Measurements from ENCODE around the gene ARFGEF3. TPM values are rescaled to one million over a fixed set of nuclear protein-coding genes. Genes with fewer than 3 reads are reported as not detected.

Gene ARFGEF3
- total RNA-seq, 1 donor from 2014 or later = 0.47 TPM

DNA sequence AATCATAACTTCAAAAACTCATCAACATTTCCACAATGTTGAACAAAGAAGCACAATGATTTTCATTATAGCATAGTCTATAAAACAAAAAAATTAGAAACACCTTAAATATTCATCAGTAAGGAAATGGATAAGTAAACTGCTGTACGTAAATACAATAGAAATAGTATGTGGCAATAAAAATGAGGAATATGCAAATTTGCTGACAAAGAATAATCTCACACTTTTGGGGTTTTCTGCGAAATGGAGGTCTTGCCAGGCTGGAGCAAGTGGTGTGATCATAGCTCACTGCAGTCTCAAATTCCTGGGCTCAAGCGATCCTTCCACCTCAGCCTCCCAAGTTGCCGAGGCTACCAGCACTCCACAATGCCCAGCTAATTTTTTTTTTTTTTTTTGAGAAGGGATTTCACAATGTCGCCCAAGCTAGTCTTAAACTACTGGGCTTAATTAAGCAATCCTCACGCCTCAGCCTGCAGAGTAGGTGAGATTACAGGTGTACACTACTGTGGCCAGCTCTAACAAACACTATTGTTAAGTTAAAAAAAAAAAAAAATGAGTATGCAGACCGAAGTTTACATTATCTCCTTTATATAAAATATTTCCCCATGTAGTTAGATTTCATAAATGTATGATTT lies 157.1 kb downstream of the ARFGEF3 start:
- no peak for DNase-seq
- H3K36me3 Mint-ChIP-seq (ENCODE audit: low read depth) = no peaks in the 10 kb centered on the region

GRCh38 chr6:138321934-138322333 lies 160.2 kb downstream of the ARFGEF3 start:
- intact Hi-C loops (cut with micrococcal nuclease) = no loop called here
- Mint-ChIP-seq H3K4me1 (no peaks in the 10 kb centered on the region), H3K9me3 (peaks cover 6% of the 10 kb centered on the region), H3K36me3 (ENCODE audit: low read depth) (no peaks in the 10 kb centered on the region), H3K4me3 (no peak overlapping the region), H3K27ac (no peak overlapping the region), H3K27me3 (peaks cover 2% of the 10 kb centered on the region)
- no peak for DNase-seq

More for the DNA sequence above, 157.1 kb downstream of the ARFGEF3 start:
- peaks cover 6% of the 10 kb centered on the region for H3K27me3 Mint-ChIP-seq
- no peak overlapping the region for H3K4me3 Mint-ChIP-seq
- peaks cover 6% of the 10 kb centered on the region for H3K9me3 Mint-ChIP-seq
- no peaks in the 10 kb centered on the region for H3K4me1 Mint-ChIP-seq
- intact Hi-C loops (cut with micrococcal nuclease) = no loop called here
- H3K27ac Mint-ChIP-seq = no peak overlapping the region

DNA sequence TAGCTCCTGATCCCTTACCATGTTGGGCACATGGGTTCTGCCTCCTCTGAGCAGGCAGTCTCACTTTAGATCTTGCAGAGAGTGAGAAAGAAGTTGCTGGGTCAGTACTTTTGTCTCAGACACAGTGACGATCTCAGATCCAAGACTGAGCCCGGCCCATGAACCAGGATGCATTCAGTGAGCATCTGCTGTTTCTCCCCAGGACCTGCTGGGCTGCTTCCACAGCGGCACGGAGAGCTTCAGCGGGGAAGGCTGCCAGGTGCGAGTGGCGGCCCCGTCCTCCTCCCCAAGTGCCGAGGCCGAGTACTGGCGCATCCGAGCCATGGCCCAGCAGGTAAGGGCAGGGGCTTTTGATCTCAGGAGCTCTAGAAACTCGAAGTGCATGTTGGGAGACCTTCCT lies 162.1 kb downstream of the ARFGEF3 start:
- DNase-seq = no peak
- Mint-ChIP-seq H3K4me1 (no peaks in the 10 kb centered on the region), H3K4me3 (no peak overlapping the region), H3K36me3 (ENCODE audit: low read depth) (no peaks in the 10 kb centered on the region), H3K9me3 (peaks cover 6% of the 10 kb centered on the region), H3K27me3 (no peaks in the 10 kb centered on the region), H3K27ac (no peak overlapping the region)
- intact Hi-C loops (cut with micrococcal nuclease) = no loop called here

- intact Hi-C loops (cut with micrococcal nuclease) = no loop called here
- H3K9me3 Mint-ChIP-seq = no peaks in the 10 kb centered on the region
- H3K36me3 Mint-ChIP-seq (ENCODE audit: low read depth) = no peaks in the 10 kb centered on the region
- no peaks in the 10 kb centered on the region for H3K4me1 Mint-ChIP-seq
- H3K27ac Mint-ChIP-seq = no peak overlapping the region
- no peak for DNase-seq
- peaks cover 6% of the 10 kb centered on the region for H3K27me3 Mint-ChIP-seq
- no peak overlapping the region for H3K4me3 Mint-ChIP-seq
Observed at GRCh38 chr6:138328210-138328609, 166.5 kb downstream of the ARFGEF3 start.

DNA sequence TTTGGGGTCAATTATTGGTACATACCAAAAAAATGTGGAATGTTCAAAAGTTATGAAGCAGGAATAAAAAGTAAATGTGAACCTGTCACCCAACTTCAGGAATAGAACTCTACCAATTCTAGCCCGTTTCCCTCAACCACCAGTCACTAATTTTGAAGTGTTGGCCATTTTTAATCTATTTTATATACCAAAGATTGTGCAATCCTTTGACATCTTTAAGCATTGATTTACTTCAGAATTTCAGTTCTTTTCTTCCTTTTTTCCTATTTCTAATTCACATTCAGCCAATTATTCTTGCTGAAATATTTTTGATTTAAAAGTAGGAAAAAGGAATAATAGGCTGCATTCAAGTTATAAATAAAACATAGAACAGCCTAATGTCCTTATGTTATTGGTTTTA lies 169.0 kb downstream of the ARFGEF3 start:
- Mint-ChIP-seq H3K9me3 (no peaks in the 10 kb centered on the region), H3K36me3 (ENCODE audit: low read depth) (no peaks in the 10 kb centered on the region), H3K4me3 (no peak overlapping the region), H3K27me3 (peaks cover 6% of the 10 kb centered on the region), H3K27ac (no peak overlapping the region), H3K4me1 (no peaks in the 10 kb centered on the region)
- intact Hi-C loops (cut with micrococcal nuclease) = no loop called here
- DNase-seq = no peak

GRCh38 chr6:138331444-138331843 lies 169.7 kb downstream of the ARFGEF3 start:
- Mint-ChIP-seq H3K4me1 (no peaks in the 10 kb centered on the region), H3K4me3 (no peak overlapping the region), H3K27ac (no peak overlapping the region), H3K36me3 (ENCODE audit: low read depth) (no peaks in the 10 kb centered on the region), H3K9me3 (no peaks in the 10 kb centered on the region), H3K27me3 (peaks cover 6% of the 10 kb centered on the region)
- DNase-seq = no peak
- intact Hi-C loops (cut with micrococcal nuclease) = no loop called here

DNA sequence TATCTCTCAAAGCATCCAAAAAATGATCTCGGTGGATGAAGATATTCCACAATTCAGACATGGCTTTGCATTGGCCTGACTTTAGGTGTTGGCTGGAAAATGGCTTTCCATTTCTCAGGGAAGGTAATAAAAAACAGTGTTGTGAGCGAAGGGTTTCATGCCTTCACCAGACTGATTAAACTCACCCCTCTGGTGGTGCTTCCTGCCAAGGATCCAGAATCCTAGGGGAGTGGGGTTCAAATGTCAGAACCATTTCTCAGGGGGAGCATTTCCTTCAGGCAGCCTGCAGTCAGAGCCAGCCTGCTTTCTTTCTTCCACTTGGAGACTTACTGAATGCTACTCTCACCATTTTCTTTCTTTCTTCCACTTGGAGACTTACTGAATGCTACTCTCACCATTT lies 170.2 kb downstream of the ARFGEF3 start:
- H3K36me3 Mint-ChIP-seq (ENCODE audit: low read depth) = no peaks in the 10 kb centered on the region
- DNase-seq = no peak
- H3K4me1 Mint-ChIP-seq = no peaks in the 10 kb centered on the region
- H3K27ac Mint-ChIP-seq = no peak overlapping the region
- intact Hi-C loops (cut with micrococcal nuclease) = no loop called here
- H3K4me3 Mint-ChIP-seq = no peak overlapping the region
- H3K9me3 Mint-ChIP-seq = no peaks in the 10 kb centered on the region
- H3K27me3 Mint-ChIP-seq = peaks cover 6% of the 10 kb centered on the region

GRCh38 chr6:138334000-138334399 lies 172.3 kb downstream of the ARFGEF3 start:
- no peak overlapping the region for H3K27ac Mint-ChIP-seq
- no peaks in the 10 kb centered on the region for H3K4me1 Mint-ChIP-seq
- DNase-seq = no peak
- H3K4me3 Mint-ChIP-seq = no peak overlapping the region
- no peaks in the 10 kb centered on the region for H3K36me3 Mint-ChIP-seq (ENCODE audit: low read depth)
- no peaks in the 10 kb centered on the region for H3K9me3 Mint-ChIP-seq
- H3K27me3 Mint-ChIP-seq = peaks cover 8% of the 10 kb centered on the region
- intact Hi-C loops (cut with micrococcal nuclease) = no loop called here

DNA sequence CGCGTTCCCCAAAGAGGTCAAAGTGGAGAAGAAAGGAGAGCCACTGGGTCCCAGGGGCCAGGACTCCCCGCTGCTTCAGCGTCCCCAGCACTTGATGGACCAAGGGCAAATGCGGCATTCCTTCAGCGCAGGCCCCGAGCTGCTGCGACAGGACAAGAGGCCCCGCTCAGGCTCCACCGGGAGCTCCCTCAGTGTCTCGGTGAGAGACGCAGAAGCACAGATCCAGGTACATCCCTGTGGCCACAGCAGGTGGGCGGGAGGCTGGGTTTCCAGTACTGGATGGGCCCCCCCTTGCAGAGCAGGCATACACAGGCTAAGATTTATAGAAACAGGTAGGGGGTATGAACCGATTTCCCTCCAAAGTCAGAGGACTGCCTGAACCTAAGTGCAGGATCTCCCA lies 173.2 kb downstream of the ARFGEF3 start:
- H3K27ac Mint-ChIP-seq = no peak overlapping the region
- H3K4me1 Mint-ChIP-seq = no peaks in the 10 kb centered on the region
- H3K27me3 Mint-ChIP-seq = peaks cover 11% of the 10 kb centered on the region
- no peak overlapping the region for H3K4me3 Mint-ChIP-seq
- no peaks in the 10 kb centered on the region for H3K36me3 Mint-ChIP-seq (ENCODE audit: low read depth)
- no peaks in the 10 kb centered on the region for H3K9me3 Mint-ChIP-seq
- intact Hi-C loops (cut with micrococcal nuclease) = no loop called here
- no peak for DNase-seq

- no peak for DNase-seq
- Mint-ChIP-seq H3K4me1 (no peaks in the 10 kb centered on the region), H3K4me3 (no peak overlapping the region), H3K27ac (no peak overlapping the region), H3K9me3 (no peaks in the 10 kb centered on the region), H3K36me3 (ENCODE audit: low read depth) (no peaks in the 10 kb centered on the region), H3K27me3 (peaks cover 17% of the 10 kb centered on the region)
- intact Hi-C loops (cut with micrococcal nuclease) = no loop called here
Observed at GRCh38 chr6:138336221-138336620, 174.5 kb downstream of the ARFGEF3 start.

DNA sequence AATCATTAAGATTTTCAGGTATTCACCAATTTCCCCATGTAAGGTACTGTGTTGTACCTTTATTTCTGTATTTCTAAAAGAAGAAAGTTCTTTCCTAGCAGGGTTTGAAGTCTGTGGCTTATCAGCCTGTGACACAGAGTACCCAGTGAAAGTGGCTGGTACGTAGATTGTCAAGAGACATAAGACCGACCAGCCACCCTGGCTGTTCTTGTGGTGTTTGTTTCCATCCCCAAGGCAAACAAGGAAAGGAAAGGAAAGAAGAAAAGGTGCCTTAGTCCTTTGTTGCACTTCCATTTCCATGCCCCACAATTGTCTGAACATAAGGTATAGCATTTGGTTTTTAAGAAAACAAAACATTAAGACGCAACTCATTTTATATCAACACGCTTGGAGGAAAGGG lies 175.3 kb downstream of the ARFGEF3 start:
- intact Hi-C loops (cut with micrococcal nuclease) = no loop called here
- Mint-ChIP-seq H3K27ac (no peak overlapping the region), H3K4me3 (no peak overlapping the region), H3K4me1 (no peaks in the 10 kb centered on the region), H3K9me3 (no peaks in the 10 kb centered on the region), H3K36me3 (ENCODE audit: low read depth) (no peaks in the 10 kb centered on the region), H3K27me3 (peaks cover 16% of the 10 kb centered on the region)
- peak; percentile 21 for DNase-seq

DNA sequence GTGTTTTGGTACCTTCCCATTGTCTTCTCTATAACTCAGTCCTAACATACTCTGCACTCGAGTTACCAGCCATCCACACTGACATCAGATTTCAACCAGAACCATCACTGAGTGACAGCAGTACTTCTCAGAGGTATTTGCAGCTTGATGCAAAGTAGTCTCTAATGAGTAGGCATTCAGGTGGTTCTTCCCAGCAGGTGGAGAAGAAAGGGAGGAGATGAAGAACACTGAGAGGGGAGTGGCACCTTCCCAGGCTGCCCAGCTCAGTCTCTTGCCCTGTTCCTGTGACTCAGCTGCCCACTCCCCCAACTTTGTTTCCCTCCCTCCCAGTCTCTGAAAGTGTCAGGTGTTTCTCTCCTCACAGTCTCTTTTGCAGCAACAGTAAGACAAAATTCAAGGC lies 177.3 kb downstream of the ARFGEF3 start:
- intact Hi-C loops (cut with micrococcal nuclease) = no loop called here
- Mint-ChIP-seq H3K4me3 (no peak overlapping the region), H3K36me3 (ENCODE audit: low read depth) (no peaks in the 10 kb centered on the region), H3K27ac (no peak overlapping the region), H3K27me3 (peaks cover 23% of the 10 kb centered on the region), H3K4me1 (no peaks in the 10 kb centered on the region), H3K9me3 (no peaks in the 10 kb centered on the region)
- no peak for DNase-seq

DNA sequence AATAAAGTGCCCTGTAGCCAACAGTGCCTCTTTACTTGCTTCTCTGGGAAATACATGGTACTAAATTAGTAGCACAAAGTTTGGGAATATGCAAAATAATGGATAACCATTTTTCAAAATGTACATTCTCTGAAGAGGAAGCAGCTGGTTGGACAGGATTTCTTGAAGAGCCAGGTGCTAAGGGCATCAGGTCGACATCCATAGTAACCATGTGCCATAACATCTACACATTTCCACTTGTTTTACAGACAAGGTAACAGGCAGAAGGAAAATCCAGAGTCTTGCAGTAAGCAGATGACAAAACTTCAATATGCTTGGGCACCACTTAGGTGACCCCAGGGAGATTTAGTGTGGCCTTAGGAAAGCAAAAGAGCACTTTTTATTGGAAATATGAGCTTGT lies 179.4 kb downstream of the ARFGEF3 start:
- no peak for DNase-seq
- H3K27me3 Mint-ChIP-seq = peaks cover 26% of the 10 kb centered on the region
- no peaks in the 10 kb centered on the region for H3K9me3 Mint-ChIP-seq
- no peak overlapping the region for H3K27ac Mint-ChIP-seq
- no peak overlapping the region for H3K4me3 Mint-ChIP-seq
- intact Hi-C loops (cut with micrococcal nuclease) = no loop called here
- H3K4me1 Mint-ChIP-seq = no peaks in the 10 kb centered on the region
- no peaks in the 10 kb centered on the region for H3K36me3 Mint-ChIP-seq (ENCODE audit: low read depth)

DNA sequence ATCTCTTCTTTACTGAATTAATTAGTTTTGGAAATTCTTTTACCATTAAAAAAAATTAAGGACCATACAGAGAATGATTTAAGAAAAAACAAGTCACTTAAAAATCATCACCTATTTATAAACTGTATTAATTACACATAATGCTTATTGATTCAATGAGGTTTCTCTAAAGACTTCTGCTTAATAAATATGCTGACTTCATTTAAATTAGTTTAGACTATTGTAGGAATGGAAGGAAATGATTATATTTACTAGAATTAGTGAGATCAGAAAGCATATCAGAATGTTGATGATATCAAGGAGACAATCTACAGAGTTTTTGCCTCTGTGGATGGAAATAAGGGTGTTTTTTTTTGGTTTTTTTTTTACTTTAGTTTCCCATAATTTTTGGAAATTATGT lies 181.4 kb downstream of the ARFGEF3 start:
- intact Hi-C loops (cut with micrococcal nuclease) = no loop called here
- Mint-ChIP-seq H3K27me3 (peaks cover 31% of the 10 kb centered on the region), H3K4me1 (no peaks in the 10 kb centered on the region), H3K4me3 (no peak overlapping the region), H3K9me3 (no peaks in the 10 kb centered on the region), H3K27ac (no peak overlapping the region), H3K36me3 (ENCODE audit: low read depth) (no peaks in the 10 kb centered on the region)
- no peak for DNase-seq

DNA sequence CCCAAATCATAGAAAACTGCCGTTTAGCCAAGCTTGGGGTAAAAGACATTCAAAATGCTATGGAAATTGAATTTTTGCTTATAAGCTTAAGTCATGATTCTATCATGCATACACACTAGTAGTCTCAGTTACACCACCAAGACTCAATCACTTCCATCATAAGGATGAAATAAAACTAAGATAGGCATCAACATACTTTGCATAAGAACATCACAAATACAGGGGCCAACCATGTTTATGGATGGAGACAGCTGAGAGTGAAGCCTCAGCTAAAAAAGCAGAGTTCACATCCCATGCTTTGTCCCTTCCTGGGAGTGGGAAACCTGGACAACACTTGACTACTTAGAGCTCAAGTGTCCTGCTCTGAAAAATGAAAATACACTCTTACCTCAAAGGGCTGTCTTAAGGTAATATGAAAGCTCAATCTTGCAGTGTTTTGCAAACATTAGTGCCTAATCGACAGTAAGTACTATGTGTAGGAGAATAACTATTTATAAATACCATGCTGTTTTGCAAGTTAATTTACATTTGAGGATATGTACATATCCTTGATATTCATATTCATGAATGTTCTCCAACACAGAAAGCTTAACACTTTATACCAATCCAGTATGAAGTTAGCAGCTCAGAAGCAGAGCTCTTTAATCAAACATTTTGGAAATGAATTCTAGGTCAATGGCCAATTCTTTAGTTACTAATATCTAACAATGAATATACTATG lies 184.0 kb downstream of the ARFGEF3 start:
- no peak overlapping the region for H3K4me3 Mint-ChIP-seq
- no peak for DNase-seq
- H3K4me1 Mint-ChIP-seq = no peaks in the 10 kb centered on the region
- H3K9me3 Mint-ChIP-seq = no peaks in the 10 kb centered on the region
- peaks cover 24% of the 10 kb centered on the region for H3K27me3 Mint-ChIP-seq
- H3K27ac Mint-ChIP-seq = no peak overlapping the region
- intact Hi-C loops (cut with micrococcal nuclease) = no loop called here
- no peaks in the 10 kb centered on the region for H3K36me3 Mint-ChIP-seq (ENCODE audit: low read depth)

Measured in activated CD4-positive, alpha-beta T cell treated with anti-CD3 and anti-CD28 coated beads, Interleukin-2, amount 10 ng/mL, durations not matched to agents 24 days and 14 days (primary cell).